GM19372 (cell line): ENCODE results near the gene NIT2.
A peak's percentile ranks its signal among the peaks of the same experiment; 100 is the strongest.

ENCODE experiments used
- ATAC-seq: cut with Tn5 transposase; IDR thresholded peaks from one replicate; pipeline ENCODE4 v1.9.1; 2021; ENCODE audit warnings: mild to moderate bottlenecking, low read depth, moderate library complexity; ENCODE audit not compliant: unreplicated experiment

Gene NIT2

GRCh38 chr3:100386437-100387074 lies 52.0 kb downstream of the NIT2 start:
- ATAC-seq, result no peak

GRCh38 chr3:100389025-100389424 lies 54.5 kb downstream of the NIT2 start:
- ATAC-seq, result no peak

- no peak for ATAC-seq
These were observed 61.3 kb downstream of the NIT2 start for GRCh38 chr3:100395679-100396431.

GRCh38 chr3:100396967-100397366 lies 62.4 kb downstream of the NIT2 start:
- ATAC-seq, result no peak

- no peak for ATAC-seq
These were observed 64.9 kb downstream of the NIT2 start for GRCh38 chr3:100399341-100400071.

- ATAC-seq, result peak; percentile 5
These were observed 65.8 kb downstream of the NIT2 start for GRCh38 chr3:100400419-100400779.

- peak; percentile 82 for ATAC-seq
These were observed 66.5 kb downstream of the NIT2 start, which contains the start of the genes LNP1 and TOMM70 for GRCh38 chr3:100400780-100401673. Gene LNP1 (plus strand): TSS chr3:100401539. CDS start chr3:100429730, 28,191 bp downstream. Gene TOMM70 (minus strand): TSS chr3:100401089. CDS start chr3:100400949, 140 bp downstream.

GRCh38 chr3:100401674-100402041 lies 67.1 kb downstream of the NIT2 start:
- peak; percentile 11 for ATAC-seq

GRCh38 chr3:100402256-100402655 lies 67.7 kb downstream of the NIT2 start:
- no peak for ATAC-seq

- no peak for ATAC-seq
These were observed 68.3 kb downstream of the NIT2 start for GRCh38 chr3:100402891-100403290.

- ATAC-seq, result no peak
These were observed 69.0 kb downstream of the NIT2 start for GRCh38 chr3:100403362-100404249.

- no peak for ATAC-seq
These were observed 69.6 kb downstream of the NIT2 start for GRCh38 chr3:100404250-100404548.

- no peak for ATAC-seq
These were observed 72.6 kb downstream of the NIT2 start for GRCh38 chr3:100407164-100407563.

GRCh38 chr3:100407977-100408532 lies 73.5 kb downstream of the NIT2 start:
- ATAC-seq, result no peak
